ENCODE measurements around the gene ZFP69B. TPM values are rescaled to one million over a fixed set of nuclear protein-coding genes. Genes with fewer than 3 reads are reported as not detected.

The ZFP69B gene
- total and polyA plus RNA-seq, 2 donors (not counting 1 experiment from before 2014, with no cell fraction given): 1.0 to 10.8 TPM

DNA sequence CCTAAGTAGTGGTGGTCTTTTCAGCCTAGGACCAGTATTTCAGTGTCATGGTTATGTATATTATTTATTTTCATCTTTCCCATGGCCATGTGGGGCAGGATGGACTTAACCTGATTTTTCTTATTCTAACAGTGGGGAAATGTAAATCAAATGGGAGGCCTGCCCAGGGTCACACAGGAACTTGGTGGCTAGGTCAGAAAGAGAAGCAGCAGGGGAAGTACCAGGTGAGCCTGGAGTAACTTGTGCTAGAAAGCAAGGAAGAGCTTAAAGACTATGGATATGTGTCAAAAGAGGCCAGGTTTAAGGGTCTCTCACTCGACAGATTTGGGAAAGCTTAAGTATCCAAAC is 936 bp downstream of the ZFP69B start:
- H2AFZ ChIP-seq (ENCODE audit: insufficient read depth, low read depth, low read length, poor library complexity, severe bottlenecking): peak overlapping the region; percentile 92

DNA sequence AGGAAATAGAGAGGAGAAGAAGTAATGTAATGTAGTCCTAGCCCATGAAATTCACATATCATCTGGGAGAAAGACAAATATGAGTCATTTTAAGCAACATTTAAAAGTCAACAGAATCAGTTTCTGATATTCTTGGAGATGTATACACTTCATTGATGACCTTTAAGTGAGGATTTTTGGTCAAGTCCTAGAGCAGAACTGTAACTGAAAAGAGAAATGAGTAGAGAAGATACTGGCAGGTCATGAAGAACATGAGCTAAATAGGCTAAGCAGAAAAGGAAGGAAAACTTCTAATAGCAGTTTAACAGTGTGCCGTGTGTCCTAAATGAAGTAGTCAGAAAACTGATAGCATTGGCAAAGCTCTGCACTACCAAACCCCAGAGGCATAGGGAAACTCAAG is 4.6 kb downstream of the ZFP69B start:
- ATAC-seq (ENCODE audit: low read depth): no peak
- Histone ChIP-seq H3K9ac (ENCODE audit: low read length) (no peak overlapping the region), H3K4me2 (replicated peaks; ENCODE audit: low read depth, low read length, poor library complexity, severe bottlenecking) (no peak overlapping the region), H3K4me3 (ENCODE audit: control extremely low read depth in 1 of 5, extremely low read depth in 1 of 5, insufficient read depth in 1 of 5, low read depth in 2 of 5, low read length in 4 of 5) (no peak overlapping the region), H3K9me3 (ENCODE audit: control extremely low read depth in 1 of 3, control insufficient read depth in 2 of 3, insufficient read depth in 1 of 3, low read length in 2 of 3) (peaks cover 17 to 58% (median 43%) of the 10 kb centered on the region in 3 donors), H3K27ac (ENCODE audit: low read length in 2 of 2) (no peak overlapping the region), H3K4me1 (ENCODE audit: control insufficient read depth in 2 of 2, insufficient read depth in 2 of 2, low read length in 2 of 2) (peaks cover 11 to 12% of the 10 kb centered on the region in 2 donors), H3K27me3 (replicated peaks in 1 of 4; ENCODE audit: control extremely low read depth in 1 of 4, control insufficient read depth in 3 of 4, insufficient read depth in 4 of 4, low read length in 3 of 4) (no peaks in the 10 kb centered on the region), H2AFZ (ENCODE audit: insufficient read depth, low read depth, low read length, poor library complexity, severe bottlenecking) (no peak overlapping the region), H4K20me1 (ENCODE audit: control insufficient read depth, insufficient read depth, low read length, poor library complexity, severe bottlenecking) (no peaks in the 10 kb centered on the region), H3K36me3 (replicated peaks in 1 of 2; ENCODE audit: control extremely low read depth in 1 of 2, control insufficient read depth in 1 of 2, extremely low read depth in 1 of 2, insufficient read depth in 2 of 2, low read length in 1 of 2) (peaks cover 13 to 19% of the 10 kb centered on the region in 2 experiments), H3K79me2 (ENCODE audit: control insufficient read depth, insufficient read depth, low read length) (no peaks in the 10 kb centered on the region)
- H3K4me1 Mint-ChIP-seq: peaks cover 19% of the 10 kb centered on the region
- H3K4me3 Mint-ChIP-seq: no peak overlapping the region
- no peak for DNase-seq
- ChIA-PET POLR2A (no interaction called here), CTCF (interaction anchor here (0.6 to 0.7 kb wide), 3 partner anchors 18 to 413 kb away, joined by 3 to 4 read pairs (median 4); no protein-coding TSS in a partner anchor)
- no peak overlapping the region for H3K27ac Mint-ChIP-seq
- H3K9me3 Mint-ChIP-seq (ENCODE audit: insufficient read depth): peaks cover 35% of the 10 kb centered on the region
- no CpG with 5 or more reads among the region's 1 CpG for WGBS (ENCODE audit: insufficient coverage)
- no peaks in the 10 kb centered on the region for H3K27me3 Mint-ChIP-seq
- TF ChIP-seq EZH2 (IDR thresholded peaks at IDR 0.05; ENCODE audit: borderline replicate concordance, insufficient read depth, low read depth, low read length, poor library complexity, severe bottlenecking): no peak
- TF ChIP-seq, protein P1, sequence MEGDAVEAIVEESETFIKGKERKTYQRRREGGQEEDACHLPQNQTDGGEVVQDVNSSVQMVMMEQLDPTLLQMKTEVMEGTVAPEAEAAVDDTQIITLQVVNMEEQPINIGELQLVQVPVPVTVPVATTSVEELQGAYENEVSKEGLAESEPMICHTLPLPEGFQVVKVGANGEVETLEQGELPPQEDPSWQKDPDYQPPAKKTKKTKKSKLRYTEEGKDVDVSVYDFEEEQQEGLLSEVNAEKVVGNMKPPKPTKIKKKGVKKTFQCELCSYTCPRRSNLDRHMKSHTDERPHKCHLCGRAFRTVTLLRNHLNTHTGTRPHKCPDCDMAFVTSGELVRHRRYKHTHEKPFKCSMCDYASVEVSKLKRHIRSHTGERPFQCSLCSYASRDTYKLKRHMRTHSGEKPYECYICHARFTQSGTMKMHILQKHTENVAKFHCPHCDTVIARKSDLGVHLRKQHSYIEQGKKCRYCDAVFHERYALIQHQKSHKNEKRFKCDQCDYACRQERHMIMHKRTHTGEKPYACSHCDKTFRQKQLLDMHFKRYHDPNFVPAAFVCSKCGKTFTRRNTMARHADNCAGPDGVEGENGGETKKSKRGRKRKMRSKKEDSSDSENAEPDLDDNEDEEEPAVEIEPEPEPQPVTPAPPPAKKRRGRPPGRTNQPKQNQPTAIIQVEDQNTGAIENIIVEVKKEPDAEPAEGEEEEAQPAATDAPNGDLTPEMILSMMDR (IDR thresholded peaks at IDR 0.05): no peak
- intact Hi-C loops (cut with micrococcal nuclease): loop anchor here (5.0 kb wide), 1 partner anchor 83 kb away; the partner anchor contains the start of gene SMAP2

More for the DNA sequence above, 936 bp downstream of the ZFP69B start:
- intact Hi-C loops (cut with micrococcal nuclease): loop anchor here (2.0 to 5.0 kb wide), 2 partner anchors 26 to 79 kb away; partner anchors contain the start of genes SMAP2 and ZFP69
- no peak overlapping the region for H3K27ac ChIP-seq (ENCODE audit: low read length in 2 of 2)
- H3K36me3 ChIP-seq (replicated peaks in 1 of 2; ENCODE audit: control extremely low read depth in 1 of 2, control insufficient read depth in 1 of 2, extremely low read depth in 1 of 2, insufficient read depth in 2 of 2, low read length in 1 of 2): peaks cover 3 to 4% of the 10 kb centered on the region in 2 experiments
- CTCF ChIA-PET: interaction anchor here (0.6 to 2.9 kb wide), 6 partner anchors 9 to 448 kb away, joined by 3 to 16 read pairs (median 3); partner anchors contain the start of gene ZNF684
- peaks cover 11 to 33% (median 26%) of the 10 kb centered on the region in 3 donors for H3K9me3 ChIP-seq (ENCODE audit: control extremely low read depth in 1 of 3, control insufficient read depth in 2 of 3, insufficient read depth in 1 of 3, low read length in 2 of 3)
- Mint-ChIP-seq H3K4me3 (peak overlapping the region; percentile 96), H3K4me1 (peaks cover 27% of the 10 kb centered on the region), H3K27ac (peak overlapping the region; percentile 93), H3K9me3 (ENCODE audit: insufficient read depth) (peaks cover 12% of the 10 kb centered on the region), H3K27me3 (no peaks in the 10 kb centered on the region)
- peak overlapping the region; percentile 80 for H3K4me2 ChIP-seq (replicated peaks; ENCODE audit: low read depth, low read length, poor library complexity, severe bottlenecking)
- H3K4me1 ChIP-seq (ENCODE audit: control insufficient read depth in 2 of 2, insufficient read depth in 2 of 2, low read length in 2 of 2): peaks cover 14 to 17% of the 10 kb centered on the region in 2 donors
- WGBS (ENCODE audit: insufficient coverage): no CpG with 5 or more reads among the region's 1 CpG
- no peaks in the 10 kb centered on the region for H3K79me2 ChIP-seq (ENCODE audit: control insufficient read depth, insufficient read depth, low read length)
- H3K4me3 ChIP-seq (ENCODE audit: control extremely low read depth in 1 of 5, extremely low read depth in 1 of 5, insufficient read depth in 1 of 5, low read depth in 2 of 5, low read length in 4 of 5): peak overlapping the region in 2 of 5 experiments; percentile 76 to 79
- H3K27me3 ChIP-seq (replicated peaks in 1 of 4; ENCODE audit: control extremely low read depth in 1 of 4, control insufficient read depth in 3 of 4, insufficient read depth in 4 of 4, low read length in 3 of 4): no peaks in the 10 kb centered on the region
- DNase-seq (no peak), ATAC-seq (ENCODE audit: low read depth) (no peak)
- H4K20me1 ChIP-seq (ENCODE audit: control insufficient read depth, insufficient read depth, low read length, poor library complexity, severe bottlenecking): no peaks in the 10 kb centered on the region
- H3K9ac ChIP-seq (ENCODE audit: low read length): peak overlapping the region; percentile 77
- POLR2A ChIA-PET: interaction anchor here (0.7 to 1.7 kb wide), 3 partner anchors 56 to 1236 kb away, joined by 3 to 8 read pairs (median 7); no protein-coding TSS in a partner anchor
- TF ChIP-seq EZH2 (IDR thresholded peaks at IDR 0.05; ENCODE audit: borderline replicate concordance, insufficient read depth, low read depth, low read length, poor library complexity, severe bottlenecking): no peak
- TF ChIP-seq, protein P1 (IDR thresholded peaks at IDR 0.05): no peak
